Nephron progenitor cell (in vitro differentiated cells): ENCODE results near the gene SCAF11.
A peak's percentile ranks its signal among the peaks of the same experiment; 100 is the strongest.

Experiments
- DNase-seq: peaks from one replicate; pipeline ENCODE4 v3.0.0; 2021
- H3K27ac Mint-ChIP-seq: 2 replicates; pipeline ENCODE4 v1.8.0; 2021; ENCODE audit warnings: mild to moderate bottlenecking, moderate library complexity, mixed read lengths
- H3K27me3 Mint-ChIP-seq: 2 replicates; pipeline ENCODE4 v1.8.0; 2021; ENCODE audit warnings: mild to moderate bottlenecking, low read depth, mixed read lengths; ENCODE audit not compliant: poor library complexity
- H3K36me3 Mint-ChIP-seq: 2 replicates; pipeline ENCODE4 v1.8.0; 2021; ENCODE audit warnings: low read depth, mixed read lengths
- H3K4me1 Mint-ChIP-seq: 2 replicates; pipeline ENCODE4 v1.8.0; 2021; ENCODE audit warnings: mixed read lengths
- H3K4me3 Mint-ChIP-seq: 2 replicates; pipeline ENCODE4 v1.8.0; 2021; ENCODE audit warnings: mild to moderate bottlenecking, moderate library complexity, mixed read lengths
- H3K9me3 Mint-ChIP-seq: 2 replicates; pipeline ENCODE4 v1.8.0; 2021; ENCODE audit warnings: mild to moderate bottlenecking, moderate library complexity, mixed read lengths
- CTCF ChIP-seq: fragments of 200-600 bp; sonication (generic); IDR thresholded peaks from 2 replicates; pipeline ENCODE4 v1.5.0; 2021; ENCODE audit warnings: antibody characterized with exemption

Gene SCAF11

GRCh38 chr12:45974171-45974719 is 16.1 kb downstream of the SCAF11 start:
- peaks cover 8% of the 10 kb centered on the region for H3K4me1 Mint-ChIP-seq
- H3K9me3 Mint-ChIP-seq = peaks cover 31% of the 10 kb centered on the region
- TF ChIP-seq CTCF = no peak
- no peak overlapping the region for H3K27ac Mint-ChIP-seq
- peaks cover 86% of the 10 kb centered on the region for H3K36me3 Mint-ChIP-seq
- no peaks in the 10 kb centered on the region for H3K27me3 Mint-ChIP-seq
- no peak for DNase-seq
- H3K4me3 Mint-ChIP-seq = no peak overlapping the region

- Mint-ChIP-seq H3K4me1 (peaks cover 10% of the 10 kb centered on the region), H3K4me3 (no peak overlapping the region), H3K27me3 (no peaks in the 10 kb centered on the region), H3K27ac (peak overlapping the region; percentile 13), H3K36me3 (peaks cover 87% of the 10 kb centered on the region), H3K9me3 (peaks cover 31% of the 10 kb centered on the region)
- TF ChIP-seq CTCF = no peak
- no peak for DNase-seq
Observed at GRCh38 chr12:45973526-45973925, 16.8 kb downstream of the SCAF11 start.

GRCh38 chr12:45970391-45970790 is 20.0 kb downstream of the SCAF11 start:
- Mint-ChIP-seq H3K4me1 (peaks cover 6% of the 10 kb centered on the region), H3K4me3 (no peak overlapping the region), H3K27ac (no peak overlapping the region), H3K27me3 (peaks cover 3% of the 10 kb centered on the region), H3K36me3 (peaks cover 57% of the 10 kb centered on the region), H3K9me3 (peaks cover 29% of the 10 kb centered on the region)
- DNase-seq = no peak
- no peak for TF ChIP-seq CTCF

- peaks cover 6% of the 10 kb centered on the region for H3K4me1 Mint-ChIP-seq
- peak overlapping the region; percentile 21 for H3K27ac Mint-ChIP-seq
- H3K4me3 Mint-ChIP-seq = no peak overlapping the region
Observed at GRCh38 chr12:45969084-45969483, 21.3 kb downstream of the SCAF11 start.

GRCh38 chr12:45966486-45966885 is 23.9 kb downstream of the SCAF11 start:
- TF ChIP-seq CTCF = no peak
- H3K27me3 Mint-ChIP-seq = peaks cover 3% of the 10 kb centered on the region
- H3K4me1 Mint-ChIP-seq = peaks cover 6% of the 10 kb centered on the region
- peaks cover 58% of the 10 kb centered on the region for H3K36me3 Mint-ChIP-seq
- H3K9me3 Mint-ChIP-seq = peaks cover 9% of the 10 kb centered on the region
- H3K27ac Mint-ChIP-seq = no peak overlapping the region
- DNase-seq = no peak
- H3K4me3 Mint-ChIP-seq = no peak overlapping the region

More at GRCh38 chr12:45969084-45969483, 21.3 kb downstream of the SCAF11 start:
- no peak for TF ChIP-seq CTCF
- H3K36me3 Mint-ChIP-seq = peaks cover 56% of the 10 kb centered on the region
- DNase-seq = no peak
- H3K9me3 Mint-ChIP-seq = peaks cover 20% of the 10 kb centered on the region
- peaks cover 3% of the 10 kb centered on the region for H3K27me3 Mint-ChIP-seq

- no peak for DNase-seq
- no peaks in the 10 kb centered on the region for H3K4me1 Mint-ChIP-seq
- H3K9me3 Mint-ChIP-seq = peaks cover 5% of the 10 kb centered on the region
- TF ChIP-seq CTCF = no peak
- peak overlapping the region; percentile 27 for H3K27ac Mint-ChIP-seq
- no peak overlapping the region for H3K4me3 Mint-ChIP-seq
- H3K27me3 Mint-ChIP-seq = peaks cover 3% of the 10 kb centered on the region
- H3K36me3 Mint-ChIP-seq = peaks cover 40% of the 10 kb centered on the region
Observed at GRCh38 chr12:45962553-45963325, 27.6 kb downstream of the SCAF11 start.
